Mucosa of descending colon (tissue), 3 donors: ENCODE data around the gene TGFB1I1. TPM values are rescaled to one million over a fixed set of nuclear protein-coding genes. Genes with fewer than 3 reads are reported as not detected.
"Not testable (repeated sequence)": the region's sequence is repeated elsewhere in the genome, so short reads cannot be mapped to it uniquely, and the experiment has no call there.

Experiments
- ATAC-seq: fragments of 200-7000 bp; cut with Tn5 transposase; one replicate; pipeline ENCODE4 v1.9.1; 2020; ENCODE audit warnings: mild to moderate bottlenecking, moderate library complexity
- DNase-seq, 3 donors: peaks; one replicate each; pipeline ENCODE4 v3.0.0-alpha.2; 2020
- H3K36me3 ChIP-seq: fragments of 200-600 bp; one replicate; pipeline ENCODE4 v1.8.0; 2021; ENCODE audit warnings: low read depth, mild to moderate bottlenecking
- H3K4me1 ChIP-seq: fragments of 200-600 bp; one replicate; pipeline ENCODE4 v1.8.0; 2021; ENCODE audit warnings: low read depth, mild to moderate bottlenecking
- H3K4me3 ChIP-seq: fragments of 200-600 bp; one replicate; pipeline ENCODE4 v1.8.0; 2021; ENCODE audit warnings: mild to moderate bottlenecking
- H3K9me3 ChIP-seq: fragments of 200-600 bp; one replicate; pipeline ENCODE4 v1.8.0; 2021; ENCODE audit warnings: mild to moderate bottlenecking
- intact Hi-C, 2 donors: fragments of 100-400 bp; cut with DNase I in 1 of 2; cut with micrococcal nuclease in 1 of 2; formaldehyde crosslinking; loops; one replicate each; pipeline versions ENCODE4 v1.11.0 to v1.11.1; 2022; cut with DNase I, micrococcal nuclease
- total RNA-seq, 3 donors: library from RNA; stranded (reverse); fragmentation: NEBNext Ultra II Directional in 2 of 3; extraction: Animal tissue kit (Norgen Biotek cat#: 25700) in 2 of 3; gene quantifications; one replicate each; pipeline versions ENCODE4 v1.2.1 to v1.2.4, GENCODE V29; 2021 to 2023
- TF ChIP-seq, protein P1 (sequence below): fragments of 200-600 bp; IDR thresholded peaks from one replicate; pipeline ENCODE4 v1.8.0; 2022; ENCODE audit warnings: antibody characterized with exemption, mild to moderate bottlenecking
- donor health status: DM: no; HTN: no; CAD: no; lungs with moderate emphysema.
- donor health status: DM: no; HTN: no; CAD: no.
- donor health status: DM: no; HTN: yes; CAD: no.

The TGFB1I1 gene
- total RNA-seq, 3 donors from 2014 or later = 7.8 to 227 (median 26.1) TPM

- no peak for ATAC-seq
- H3K4me1 ChIP-seq = no peaks in the 10 kb centered on the region
- H3K9me3 ChIP-seq = no peaks in the 10 kb centered on the region
- peak in 1 of 3 donors; percentile 39 for DNase-seq
- no peak overlapping the region for H3K4me3 ChIP-seq
- TF ChIP-seq, protein P1, sequence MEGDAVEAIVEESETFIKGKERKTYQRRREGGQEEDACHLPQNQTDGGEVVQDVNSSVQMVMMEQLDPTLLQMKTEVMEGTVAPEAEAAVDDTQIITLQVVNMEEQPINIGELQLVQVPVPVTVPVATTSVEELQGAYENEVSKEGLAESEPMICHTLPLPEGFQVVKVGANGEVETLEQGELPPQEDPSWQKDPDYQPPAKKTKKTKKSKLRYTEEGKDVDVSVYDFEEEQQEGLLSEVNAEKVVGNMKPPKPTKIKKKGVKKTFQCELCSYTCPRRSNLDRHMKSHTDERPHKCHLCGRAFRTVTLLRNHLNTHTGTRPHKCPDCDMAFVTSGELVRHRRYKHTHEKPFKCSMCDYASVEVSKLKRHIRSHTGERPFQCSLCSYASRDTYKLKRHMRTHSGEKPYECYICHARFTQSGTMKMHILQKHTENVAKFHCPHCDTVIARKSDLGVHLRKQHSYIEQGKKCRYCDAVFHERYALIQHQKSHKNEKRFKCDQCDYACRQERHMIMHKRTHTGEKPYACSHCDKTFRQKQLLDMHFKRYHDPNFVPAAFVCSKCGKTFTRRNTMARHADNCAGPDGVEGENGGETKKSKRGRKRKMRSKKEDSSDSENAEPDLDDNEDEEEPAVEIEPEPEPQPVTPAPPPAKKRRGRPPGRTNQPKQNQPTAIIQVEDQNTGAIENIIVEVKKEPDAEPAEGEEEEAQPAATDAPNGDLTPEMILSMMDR = no peak
- H3K36me3 ChIP-seq = no peaks in the 10 kb centered on the region
- intact Hi-C loops = no loop called here
Measured at GRCh38 chr16:31436221-31437045, 35.5 kb upstream of the TGFB1I1 start.

DNA sequence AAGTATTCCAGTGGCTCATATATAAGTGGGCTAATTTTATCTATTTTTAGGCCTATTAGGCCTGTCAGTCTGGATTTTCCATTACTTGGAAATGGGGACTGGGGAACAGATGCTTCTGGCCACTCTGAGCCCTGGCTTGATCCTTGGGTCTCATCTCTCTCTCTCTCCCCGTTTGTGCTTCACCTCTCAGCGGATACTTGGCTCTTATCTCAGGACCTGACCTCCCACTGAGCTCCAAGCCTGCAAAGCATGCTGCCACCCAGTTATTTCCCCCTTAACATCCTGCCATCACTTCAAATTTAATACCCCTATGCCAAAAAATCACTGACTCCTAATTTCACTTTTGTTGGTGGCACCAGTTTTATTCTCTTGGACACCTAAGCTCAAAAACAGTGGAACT is 33.5 kb upstream of the TGFB1I1 start:
- no peak overlapping the region for H3K4me3 ChIP-seq
- no peak for DNase-seq
- H3K9me3 ChIP-seq = no peaks in the 10 kb centered on the region
- TF ChIP-seq, protein P1 = no peak
- intact Hi-C loops = no loop called here
- no peaks in the 10 kb centered on the region for H3K36me3 ChIP-seq
- ATAC-seq = no peak
- peaks cover 2% of the 10 kb centered on the region for H3K4me1 ChIP-seq

DNA sequence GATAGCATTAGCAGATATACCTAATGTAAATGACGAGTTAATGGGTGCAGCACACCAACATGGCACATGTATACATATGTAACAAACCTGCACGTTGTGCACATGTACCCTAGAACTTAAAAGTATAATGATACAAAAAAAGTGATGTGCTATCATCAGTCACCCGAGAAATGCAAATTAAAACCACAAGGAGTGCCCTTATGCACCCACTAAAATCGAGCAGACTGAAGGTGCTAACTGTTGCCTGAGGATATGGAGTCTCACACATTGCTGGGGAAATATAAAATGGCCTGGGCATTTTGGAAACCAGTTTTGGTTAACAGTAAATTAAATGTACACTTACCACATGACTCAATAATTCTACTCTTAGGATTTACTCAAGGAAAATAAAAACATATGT is 32.9 kb upstream of the TGFB1I1 start:
- H3K4me3 ChIP-seq, H3K4me1 ChIP-seq, intact Hi-C loops, ATAC-seq, H3K9me3 ChIP-seq, DNase-seq, H3K36me3 ChIP-seq: not testable (repeated sequence)

DNA sequence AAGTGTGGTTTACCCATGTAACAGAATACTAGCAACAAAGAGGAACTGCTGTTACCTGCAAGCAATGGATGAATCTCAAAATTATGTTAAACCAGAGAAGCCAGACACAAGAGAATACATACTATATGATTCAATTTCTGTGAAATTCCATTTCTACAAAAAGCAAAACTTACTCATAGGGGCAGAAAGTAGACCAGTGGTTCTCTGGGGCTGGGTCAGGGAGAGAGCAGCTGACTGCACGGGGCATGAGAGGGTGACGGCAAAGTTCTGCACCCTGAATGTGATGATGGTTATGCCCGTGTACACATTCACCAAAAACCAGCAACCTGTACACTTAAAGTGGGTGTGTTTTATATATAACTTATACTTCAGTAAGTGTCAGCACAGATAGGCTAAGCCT is 32.4 kb upstream of the TGFB1I1 start:
- ATAC-seq (no peak), DNase-seq (no peak)
- no peak overlapping the region for H3K4me3 ChIP-seq
- H3K36me3 ChIP-seq = no peaks in the 10 kb centered on the region
- H3K4me1 ChIP-seq = peaks cover 2% of the 10 kb centered on the region
- TF ChIP-seq, protein P1 = no peak
- no peaks in the 10 kb centered on the region for H3K9me3 ChIP-seq
- intact Hi-C loops = no loop called here

GRCh38 chr16:31440516-31441184 is 31.3 kb upstream of the TGFB1I1 start:
- peak in 1 of 3 donors; percentile 2 for DNase-seq

More at GRCh38 chr16:31440516-31441184, 31.3 kb upstream of the TGFB1I1 start:
- Histone ChIP-seq H3K4me3 (no peak overlapping the region), H3K9me3 (no peaks in the 10 kb centered on the region), H3K36me3 (no peaks in the 10 kb centered on the region), H3K4me1 (peaks cover 2% of the 10 kb centered on the region)
- TF ChIP-seq, protein P1 = no peak
- no peak for ATAC-seq
- intact Hi-C loops = loop anchor here (5.0 to 10.0 kb wide), 2 partner anchors 453 to 456 kb away; partner anchors contain the start of gene HSD3B7 (in 2 of the 2)
